Psoas muscle (tissue), 8 donors: ENCODE measurements around the gene SETD1B. TPM values are rescaled to one million over a fixed set of nuclear protein-coding genes. Genes with fewer than 3 reads are reported as not detected.
A peak's percentile ranks its signal among the peaks of the same experiment; 100 is the strongest.

ENCODE experiments used
- ATAC-seq, 4 donors: fragments of 200-7000 bp; cut with Tn5 transposase; one replicate each; pipeline ENCODE4 v1.9.1; 2020; ENCODE audit warnings: moderate library complexity in 3 of 4, mild to moderate bottlenecking in 2 of 4
- DNase-seq, 2 donors: peaks; one replicate each; pipeline ENCODE4 v3.0.0-alpha.2; 2020
- H3K27ac ChIP-seq: fragments of 200-600 bp; one replicate; pipeline ENCODE4 v1.8.0; 2022
- H3K27me3 ChIP-seq, 3 donors: fragments of 200-600 bp in 1 of 3; one replicate each; pipeline versions ENCODE4 v1.6.1 to v1.8.0; 2013 to 2022; ENCODE audit warnings: low read length in 2 of 3, mild to moderate bottlenecking in 2 of 3, moderate library complexity in 1 of 3; ENCODE audit not compliant: insufficient read depth in 3 of 3
- H3K36me3 ChIP-seq, 2 donors: fragments of 200-600 bp in 1 of 2; one replicate each; pipeline versions ENCODE4 v1.6.1 to v1.8.0; 2013 to 2022; ENCODE audit warnings: low read depth in 1 of 2, mild to moderate bottlenecking in 1 of 2, moderate library complexity in 1 of 2; ENCODE audit not compliant: insufficient read depth in 1 of 2
- H3K4me1 ChIP-seq: fragments of 200-600 bp; one replicate; pipeline ENCODE4 v1.8.0; 2022
- H3K4me3 ChIP-seq: fragments of 200-600 bp; one replicate; pipeline ENCODE4 v1.8.0; 2022; ENCODE audit warnings: mild to moderate bottlenecking
- H3K9me3 ChIP-seq: fragments of 200-600 bp; one replicate; pipeline ENCODE4 v1.8.0; 2022
- WGBS, 3 donors: extraction: QIAGEN DNeasy Blood & Tissue Kit; methylation state at CpG; one replicate each; pipeline versions ENCODE4 v1.1.6 to v1.1.7; 2013; 5-methylcytosine and 5-hydroxymethylcytosine counted together
- intact Hi-C, 2 donors: fragments of 100-400 bp; cut with DNase I; formaldehyde crosslinking; loops; one replicate each; pipeline versions ENCODE4 v1.11.0 to v1.14.2; 2022
- polyA plus RNA-seq, 3 donors: library from polyadenylated mRNA; stranded (reverse); fragments of 200-250 nt; gene quantifications; one replicate each; pipeline ENCODE4 v1.2.3, GENCODE V29; 2013
- total RNA-seq, 4 donors: library from RNA; stranded (reverse); fragmentation: NEBNext Ultra II Directional in 2 of 4; extraction: Animal tissue kit (Norgen Biotek cat#: 25700) in 2 of 4; gene quantifications; one replicate each; pipeline versions ENCODE4 v1.2.1 to v1.2.4, GENCODE V29; 2021 to 2023
- TF ChIP-seq, protein P1 (sequence below): fragments of 200-600 bp; IDR thresholded peaks from one replicate; pipeline ENCODE4 v1.8.0; 2022; ENCODE audit warnings: antibody characterized with exemption
- donor health status: healthy with polysubstance abuse.
- donor health status: DM: no; HTN: no; CAD: no; lungs with moderate emphysema.
- donor health status: Bipolar disorder and iron deficiency.
- donor health status: healthy.
- donor health status: DM: yes; HTN: yes; CAD: no.
- donor health status: DM: no; HTN: no; CAD: no.
- donor health status: DM: no; HTN: no; CAD: no.
- donor health status: DM: yes; HTN: yes; CAD: no.

Gene SETD1B
- total and polyA plus RNA-seq, 7 donors = 2.8 to 13.0 (median 9.2) TPM

DNA sequence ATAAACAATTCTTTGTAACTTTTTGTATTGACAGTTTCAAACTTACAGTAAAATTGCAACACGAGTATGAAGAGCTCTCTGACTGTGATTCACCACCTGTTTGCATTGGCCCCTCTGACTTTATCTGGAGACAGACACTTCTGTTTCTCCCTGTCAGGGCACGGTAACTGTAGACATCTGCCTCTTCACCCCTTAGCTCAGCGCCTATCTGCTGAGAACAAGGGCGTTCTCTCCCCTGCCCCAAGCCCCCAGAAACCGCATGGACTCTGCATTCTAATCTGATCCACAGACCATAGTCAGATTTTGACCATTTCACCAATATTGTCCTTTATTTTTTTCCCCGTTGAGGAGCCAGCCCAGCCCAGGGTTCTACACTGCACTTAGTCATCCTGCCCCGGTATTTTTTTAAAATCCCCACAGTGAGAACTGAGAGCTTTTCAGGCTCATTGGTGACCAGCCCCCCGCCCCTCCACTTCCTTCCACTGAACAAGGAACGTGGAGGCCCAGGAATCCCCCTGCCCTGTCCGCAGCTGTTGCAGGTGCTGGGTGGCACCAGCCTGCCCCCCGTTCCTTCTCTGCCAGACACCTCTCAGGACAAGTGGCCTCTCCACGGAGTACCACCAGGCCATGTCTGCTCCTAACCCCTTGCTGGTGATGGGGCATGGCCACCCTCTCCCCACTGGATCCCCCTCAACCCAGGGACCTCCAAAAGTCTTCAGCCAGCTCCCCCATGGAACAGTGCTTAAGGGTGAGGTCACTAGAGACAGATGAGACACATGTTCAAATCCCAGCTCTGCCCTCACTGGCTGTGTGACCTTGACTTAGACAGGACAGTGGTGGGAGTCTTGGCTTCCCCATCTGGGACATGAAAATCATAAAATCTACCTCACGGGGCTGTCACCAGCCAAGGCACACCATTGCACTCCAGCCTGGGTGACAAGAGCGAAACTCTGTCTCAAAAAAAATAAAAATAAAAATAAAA lies 21.5 kb upstream of the SETD1B start:
- Histone ChIP-seq H3K27ac (peak overlapping the region; percentile 64), H3K4me1 (peaks cover 24% of the 10 kb centered on the region), H3K27me3 (no peaks in the 10 kb centered on the region), H3K36me3 (peaks cover 0 to 36% of the 10 kb centered on the region in 2 donors), H3K4me3 (peak overlapping the region; percentile 32), H3K9me3 (no peaks in the 10 kb centered on the region)
- peak; percentile 42 to 70 (median 56) for ATAC-seq
- TF ChIP-seq, protein P1, sequence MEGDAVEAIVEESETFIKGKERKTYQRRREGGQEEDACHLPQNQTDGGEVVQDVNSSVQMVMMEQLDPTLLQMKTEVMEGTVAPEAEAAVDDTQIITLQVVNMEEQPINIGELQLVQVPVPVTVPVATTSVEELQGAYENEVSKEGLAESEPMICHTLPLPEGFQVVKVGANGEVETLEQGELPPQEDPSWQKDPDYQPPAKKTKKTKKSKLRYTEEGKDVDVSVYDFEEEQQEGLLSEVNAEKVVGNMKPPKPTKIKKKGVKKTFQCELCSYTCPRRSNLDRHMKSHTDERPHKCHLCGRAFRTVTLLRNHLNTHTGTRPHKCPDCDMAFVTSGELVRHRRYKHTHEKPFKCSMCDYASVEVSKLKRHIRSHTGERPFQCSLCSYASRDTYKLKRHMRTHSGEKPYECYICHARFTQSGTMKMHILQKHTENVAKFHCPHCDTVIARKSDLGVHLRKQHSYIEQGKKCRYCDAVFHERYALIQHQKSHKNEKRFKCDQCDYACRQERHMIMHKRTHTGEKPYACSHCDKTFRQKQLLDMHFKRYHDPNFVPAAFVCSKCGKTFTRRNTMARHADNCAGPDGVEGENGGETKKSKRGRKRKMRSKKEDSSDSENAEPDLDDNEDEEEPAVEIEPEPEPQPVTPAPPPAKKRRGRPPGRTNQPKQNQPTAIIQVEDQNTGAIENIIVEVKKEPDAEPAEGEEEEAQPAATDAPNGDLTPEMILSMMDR = no peak
- 41 to 42% (median 42%) methylated on average over 14 of the region's 14 CpGs for WGBS, 3 donors
- DNase-seq = no peak
- intact Hi-C loops = no loop called here

DNA sequence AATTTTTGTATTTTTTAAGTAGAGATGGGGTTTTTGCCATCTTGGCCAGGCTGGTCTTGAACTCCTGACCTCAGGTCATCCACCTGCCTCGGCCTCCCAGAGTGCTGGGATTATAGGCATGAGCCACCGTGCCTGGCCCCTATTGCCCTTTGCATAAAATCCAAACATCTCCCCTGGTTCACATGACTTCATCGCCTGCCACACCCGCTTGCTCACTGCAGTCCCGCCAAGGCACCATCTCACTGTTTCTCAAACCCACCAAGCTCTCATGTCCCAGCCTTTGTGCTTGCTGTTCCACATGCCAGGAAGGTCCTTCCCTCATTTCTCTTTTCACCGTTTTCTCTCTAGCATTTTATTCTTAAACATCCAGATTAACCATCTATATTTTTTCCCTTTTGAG lies 20.0 kb upstream of the SETD1B start:
- ATAC-seq (no peak), DNase-seq (no peak)
- intact Hi-C loops = no loop called here
- peaks cover 0 to 25% of the 10 kb centered on the region in 2 donors for H3K36me3 ChIP-seq
- peak overlapping the region; percentile 38 for H3K27ac ChIP-seq
- WGBS, 3 donors = 40 to 58% (median 44%) methylated on average over 6 of the region's 6 CpGs
- H3K27me3 ChIP-seq = no peaks in the 10 kb centered on the region
- TF ChIP-seq, protein P1 = no peak
- peaks cover 28% of the 10 kb centered on the region for H3K4me1 ChIP-seq
- H3K9me3 ChIP-seq = no peaks in the 10 kb centered on the region
- no peak overlapping the region for H3K4me3 ChIP-seq

DNA sequence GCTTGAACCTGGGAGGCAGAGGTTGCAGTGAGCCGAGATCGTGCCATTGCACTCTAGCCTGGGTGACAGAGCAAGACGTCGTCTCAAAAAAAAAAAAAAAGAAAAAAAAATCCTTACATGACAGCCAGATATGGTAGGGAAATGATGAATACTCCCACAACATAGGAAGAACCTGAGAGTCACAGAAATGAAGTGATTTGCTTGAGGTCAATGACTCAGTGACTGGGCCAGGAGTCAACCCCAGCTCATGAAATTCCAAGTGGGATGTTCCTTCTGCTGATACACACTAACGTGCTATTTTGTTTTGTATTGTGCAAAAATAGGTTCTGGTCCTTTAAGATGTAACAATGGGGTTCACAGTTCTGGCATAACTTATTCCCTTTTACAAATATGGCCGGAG lies 19.3 kb upstream of the SETD1B start:
- Histone ChIP-seq H3K4me3 (no peak overlapping the region), H3K9me3 (no peaks in the 10 kb centered on the region), H3K27ac (peak overlapping the region; percentile 38), H3K36me3 (peaks cover 0 to 18% of the 10 kb centered on the region in 2 donors), H3K27me3 (no peaks in the 10 kb centered on the region), H3K4me1 (peaks cover 28% of the 10 kb centered on the region)
- TF ChIP-seq, protein P1 = no peak
- intact Hi-C loops = no loop called here
- ATAC-seq (peak in 2 of 4 donors; percentile 30 to 41), DNase-seq (no peak)
- 29 to 36% (median 34%) methylated on average over 6 of the region's 6 CpGs for WGBS, 3 donors

DNA sequence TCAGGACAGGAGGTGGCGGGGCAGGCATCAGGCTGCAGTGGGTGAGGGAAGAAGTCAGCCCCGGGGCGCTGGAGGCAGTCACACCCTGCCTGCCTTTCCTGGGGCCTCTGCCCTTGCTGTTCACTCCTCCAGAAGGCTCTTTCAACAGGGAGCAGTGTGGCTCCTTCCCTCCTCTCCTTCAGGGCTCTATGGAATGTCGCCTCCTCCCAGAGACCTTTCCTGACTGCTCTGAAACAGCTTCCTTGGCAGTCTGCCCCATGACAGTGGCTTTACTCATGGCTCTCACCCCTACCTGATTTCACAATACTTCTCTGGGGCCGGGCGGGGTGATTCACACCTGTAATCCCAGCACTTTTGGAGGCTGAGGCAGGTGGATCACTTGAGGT lies 17.4 kb upstream of the SETD1B start:
- Histone ChIP-seq H3K9me3 (no peaks in the 10 kb centered on the region), H3K4me3 (no peak overlapping the region), H3K36me3 (no peaks in the 10 kb centered on the region), H3K27ac (peak overlapping the region; percentile 55), H3K27me3 (no peaks in the 10 kb centered on the region), H3K4me1 (peaks cover 25% of the 10 kb centered on the region)
- peak; percentile 80 to 82 for DNase-seq
- peak; percentile 67 to 80 (median 75) for ATAC-seq
- 37 to 63% (median 42%) methylated on average over 6 of the region's 6 CpGs for WGBS, 3 donors
- intact Hi-C loops = no loop called here
- TF ChIP-seq, protein P1 = no peak
